Measurements from ENCODE around the gene IGHMBP2.

Gene IGHMBP2

DNA sequence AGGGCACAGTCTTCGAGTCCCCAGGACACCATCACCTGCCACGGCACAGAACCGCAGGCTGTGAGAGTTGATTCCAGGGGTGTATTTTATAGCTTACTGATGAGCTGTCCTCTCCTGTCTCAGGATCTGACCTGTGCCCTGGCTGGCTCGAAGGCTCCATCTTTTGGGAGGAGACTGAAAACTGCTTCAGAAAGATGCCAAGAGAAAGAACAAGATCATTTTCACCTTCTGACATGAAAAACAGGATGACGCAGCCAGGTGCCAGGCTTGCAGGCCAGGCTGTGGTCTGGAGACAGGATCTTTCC is 74.9 kb downstream of the IGHMBP2 start:
- in situ Hi-C loops (cut with MboI; ENCODE audit: low sequenced_read_pairs), result no loop called here

DNA sequence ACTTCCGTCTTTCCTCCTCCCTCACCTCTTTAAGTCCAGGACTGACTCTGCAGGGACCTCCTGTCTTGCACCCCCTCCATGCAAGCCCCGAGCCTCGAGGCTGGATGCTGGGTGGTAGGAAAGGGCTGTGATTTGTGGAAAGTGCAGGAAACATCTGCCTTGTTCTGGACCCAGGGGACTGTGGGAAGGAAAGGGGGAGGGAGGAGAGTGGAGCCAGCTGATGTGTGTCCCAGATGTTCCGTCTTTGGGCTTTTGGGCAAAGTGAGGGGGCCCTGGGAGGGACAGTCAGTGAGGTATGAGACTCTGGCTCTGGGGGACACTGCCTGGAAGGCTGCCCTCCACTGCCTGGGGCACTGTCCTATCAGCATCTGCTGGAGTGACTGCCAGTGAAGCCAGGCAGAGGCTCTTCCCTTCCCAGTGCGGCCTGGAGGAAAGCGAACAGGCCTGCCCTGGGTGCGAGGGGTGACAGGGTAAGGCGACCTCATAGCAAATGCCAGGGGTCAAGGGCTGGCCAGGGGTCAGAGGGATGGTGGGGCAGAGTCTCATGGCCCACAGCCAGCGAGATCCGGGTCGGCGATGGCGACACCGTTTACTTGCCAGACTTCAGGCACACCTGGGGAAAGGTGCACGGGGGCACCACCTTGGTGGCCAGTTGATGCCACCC is 75.4 kb downstream of the IGHMBP2 start:
- in situ Hi-C loops (cut with MboI; ENCODE audit: low sequenced_read_pairs), result no loop called here

DNA sequence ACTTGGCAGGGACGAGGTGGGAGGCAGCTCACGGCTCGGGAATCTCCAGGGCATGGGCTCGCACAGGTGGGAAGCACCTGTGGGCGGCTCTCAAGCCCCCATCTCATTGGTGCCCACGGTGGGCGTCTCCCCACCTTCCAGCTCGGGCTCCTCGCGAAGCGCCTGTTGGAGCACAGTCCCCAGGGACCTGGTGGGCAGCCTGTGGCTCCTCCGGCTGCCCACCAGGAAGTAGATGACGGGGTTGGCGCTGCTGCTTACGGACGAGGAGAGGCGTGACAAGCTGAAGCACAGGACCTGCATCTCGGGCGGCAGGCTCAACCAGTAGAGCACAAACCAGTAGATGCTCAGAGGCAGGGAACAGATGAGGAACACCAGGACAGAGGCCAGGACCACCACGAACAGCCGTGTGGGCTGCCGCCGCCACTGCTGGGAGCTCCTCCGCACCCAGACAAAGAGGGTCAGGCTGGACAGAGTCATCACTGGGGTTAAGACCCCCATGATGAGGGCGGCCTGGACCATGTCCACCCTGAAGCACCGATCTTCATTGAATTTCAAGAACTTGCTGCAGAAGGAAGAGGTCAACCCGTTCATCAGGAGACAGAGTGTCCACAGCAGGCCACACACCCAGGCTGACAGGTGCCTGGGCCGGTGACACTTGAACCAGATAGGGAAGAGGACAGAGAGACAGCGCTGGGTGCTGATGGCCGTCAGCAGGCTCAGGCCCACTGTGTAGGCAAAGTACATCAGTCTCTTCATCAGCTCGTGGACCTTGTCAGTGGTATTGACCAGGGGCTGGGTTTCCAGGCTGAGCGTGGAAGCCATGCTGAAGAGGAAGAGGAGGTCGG is 76.5 kb downstream of the IGHMBP2 start:
- in situ Hi-C loops (cut with MboI; ENCODE audit: low sequenced_read_pairs), result no loop called here

DNA sequence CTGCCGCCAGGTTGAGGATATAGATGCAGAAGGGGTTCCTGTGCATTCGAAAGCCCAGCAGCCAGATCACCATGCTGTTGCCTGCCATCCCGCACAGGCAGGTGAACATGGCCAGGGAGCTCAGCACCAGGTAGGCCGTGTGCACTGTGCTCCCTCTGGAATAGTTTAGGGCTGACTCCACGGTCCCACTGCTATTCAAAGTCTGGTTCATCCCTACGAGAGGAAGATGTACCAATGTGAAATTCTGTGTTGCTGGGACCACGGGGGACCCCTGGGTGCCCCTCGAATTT is 77.0 kb downstream of the IGHMBP2 start, which contains the start of gene MRGPRD:
Gene MRGPRD (minus strand): TSS at position 211 of the 290 bp plus-strand sequence. CDS start 0 bp downstream, at position 211.
- in situ Hi-C loops (cut with MboI; ENCODE audit: low sequenced_read_pairs), result no loop called here

DNA sequence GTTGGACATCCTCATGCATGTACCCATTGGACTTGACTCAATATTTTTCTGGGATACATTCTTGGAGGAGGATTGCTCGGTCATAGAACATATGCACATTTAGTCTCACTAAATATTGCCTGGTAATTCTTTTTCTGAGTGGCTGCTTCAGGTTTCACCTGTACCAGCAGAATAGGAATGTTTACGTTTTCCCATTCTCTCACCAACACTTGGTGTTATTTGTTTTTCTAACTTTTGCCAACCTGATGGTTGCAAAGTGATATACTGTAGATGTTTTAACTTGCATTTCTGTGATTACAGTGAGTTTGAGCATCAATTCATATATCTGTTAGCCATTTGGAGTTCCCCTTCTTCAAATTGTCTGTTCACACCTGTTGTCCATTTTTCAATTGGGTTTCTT is 78.4 kb downstream of the IGHMBP2 start:
- in situ Hi-C loops (cut with MboI; ENCODE audit: low sequenced_read_pairs), result no loop called here

DNA sequence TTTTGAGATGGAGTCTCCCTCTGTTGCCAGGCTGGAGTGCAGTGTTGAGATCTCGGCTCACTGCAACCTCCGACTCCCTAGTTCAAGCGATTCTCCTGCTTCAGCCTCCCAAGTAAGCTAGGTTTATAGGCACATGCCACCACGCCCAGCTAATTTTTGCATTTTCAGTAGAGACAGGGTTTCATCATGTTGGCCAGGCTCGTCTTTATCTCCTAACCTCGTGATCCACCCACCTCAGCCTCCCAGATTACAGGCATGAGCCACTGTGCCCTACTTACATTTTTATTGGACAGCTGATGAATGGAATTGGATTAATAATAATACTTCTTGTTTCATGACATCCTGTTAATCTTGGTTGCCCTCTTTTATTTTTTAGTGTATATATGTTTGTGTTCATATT is 80.1 kb downstream of the IGHMBP2 start:
- in situ Hi-C loops (cut with MboI; ENCODE audit: low sequenced_read_pairs), result no loop called here

DNA sequence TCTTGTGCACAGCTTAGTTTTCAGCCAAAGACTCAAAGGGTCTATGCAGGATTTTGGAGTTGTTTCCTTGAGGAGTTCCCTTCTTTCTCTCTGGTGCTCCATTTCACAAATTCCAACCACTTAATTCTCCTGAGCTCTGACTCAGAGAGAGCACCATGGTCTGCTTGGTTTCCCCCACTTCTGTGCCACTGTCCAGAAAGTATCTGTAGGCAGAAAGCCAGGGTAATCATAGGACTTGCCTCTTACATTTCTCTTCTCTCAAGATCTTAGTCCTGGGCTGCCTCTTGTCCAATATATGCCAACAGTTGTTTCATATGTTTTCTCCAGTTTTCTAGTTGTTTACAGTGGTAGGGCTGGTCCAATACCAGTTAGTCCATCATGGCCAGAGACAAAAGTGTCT is 83.5 kb downstream of the IGHMBP2 start:
- in situ Hi-C loops (cut with MboI; ENCODE audit: low sequenced_read_pairs), result no loop called here

DNA sequence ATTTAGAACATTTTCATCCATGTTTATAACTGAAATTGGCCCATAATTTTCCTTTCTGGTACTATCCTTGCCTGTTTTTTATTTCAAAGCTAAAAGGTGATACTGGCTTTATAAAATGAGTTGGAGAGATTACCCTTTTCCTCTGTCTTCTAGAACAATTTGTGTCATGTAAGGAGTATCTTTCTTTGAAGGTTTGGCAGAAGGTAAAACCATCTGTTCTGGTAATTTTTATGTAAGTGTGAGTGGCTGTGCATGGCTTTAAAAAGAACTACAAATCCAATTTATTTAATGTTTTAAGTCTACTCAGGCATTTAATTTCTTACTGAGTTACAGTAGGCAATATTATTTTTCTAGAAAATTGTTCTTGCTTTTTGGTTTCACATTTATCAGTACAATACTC is 84.8 kb downstream of the IGHMBP2 start:
- in situ Hi-C loops (cut with MboI; ENCODE audit: low sequenced_read_pairs), result no loop called here

Data from HL-60/S4 treated with retinoic acid at 250 ng/mL for 4 days and 3 days (cell line).